Stomach (tissue), 9 donors: ENCODE results near the gene SULT1C4. TPM values are rescaled to one million over a fixed set of nuclear protein-coding genes. Genes with fewer than 3 reads are reported as not detected.

Experiments
- DNase-seq, 2 donors: peaks; one replicate each; pipeline versions ENCODE4 v3.0.0 to v3.0.0-alpha.2; 2013 to 2019
- H3K27ac ChIP-seq, 5 donors: fragments of 200-600 bp in 4 of 5; sonication (generic) in 4 of 5; one replicate each; pipeline ENCODE4 v1.5.1; 2013 to 2019; ENCODE audit warnings: mild to moderate bottlenecking in 1 of 5, moderate library complexity in 1 of 5
- H3K27me3 ChIP-seq, 3 donors: fragments of 200-600 bp; sonication (generic); one replicate each; pipeline ENCODE4 v1.5.1; 2017 to 2019; ENCODE audit warnings: mixed run types in 1 of 3
- H3K36me3 ChIP-seq, 4 donors: fragments of 200-600 bp; sonication (generic); 1 replicate in 3 of 4; 2 replicates in 1 of 4; pipeline ENCODE4 v1.5.1; 2016 to 2019
- H3K4me1 ChIP-seq, 4 donors: fragments of 200-600 bp; sonication (generic); one replicate each; pipeline ENCODE4 v1.5.1; 2016 to 2019
- H3K4me3 ChIP-seq, 4 donors: fragments of 200-600 bp; sonication (generic) in 3 of 4; one replicate each; pipeline ENCODE4 v1.5.1; 2016 to 2019; ENCODE audit warnings: mild to moderate bottlenecking in 1 of 4
- H3K9me3 ChIP-seq, 4 donors: fragments of 200-600 bp; sonication (generic); one replicate each; pipeline ENCODE4 v1.5.1; 2016 to 2019
- CTCF ChIP-seq, 7 experiments: fragments of 450-650 bp in 4 of 7; fragments of 200-600 bp in 3 of 7; sonication (generic) in 3 of 7; IDR thresholded peaks; one replicate each; pipeline ENCODE4 v1.5.1; 2016 to 2019; ENCODE audit warnings: antibody characterized with exemption in 7 of 7, control low read depth in 2 of 7, mild to moderate bottlenecking in 1 of 7
- EP300 ChIP-seq: sonication (generic); formaldehyde crosslinking; IDR thresholded peaks from one replicate; pipeline ENCODE4 v1.6.1; 2017; ENCODE audit warnings: antibody characterized with exemption
- POLR2A ChIP-seq, 4 donors: fragments of 450-650 bp; IDR thresholded peaks; one replicate each; pipeline ENCODE4 v1.6.1; 2016; ENCODE audit warnings: antibody characterized with exemption in 4 of 4, control low read depth in 2 of 4, mild to moderate bottlenecking in 1 of 4, moderate library complexity in 1 of 4
- POLR2AphosphoS5 ChIP-seq, 3 donors: sonication (generic); formaldehyde crosslinking; IDR thresholded peaks; one replicate each; pipeline ENCODE4 v1.6.1; 2016; ENCODE audit warnings: antibody characterized with exemption in 3 of 3
- WGBS, 5 donors: extraction: QIAGEN DNeasy Blood & Tissue Kit in 3 of 5; methylation state at CpG; one replicate each; pipeline versions ENCODE4 v1.1.5 to v1.1.7; 2013 to 2018; 5-methylcytosine and 5-hydroxymethylcytosine counted together
- intact Hi-C: fragments of 100-400 bp; cut with DNase I; formaldehyde crosslinking; loops from one replicate; pipeline ENCODE4 v1.15.1; 2023; ENCODE audit warnings: low total_unique reads
- polyA plus RNA-seq, 3 donors: library from polyadenylated mRNA; stranded (reverse); fragments of 200-250 nt; gene quantifications; one replicate each; pipeline ENCODE4 v1.2.3, GENCODE V29; 2013
- total RNA-seq, 5 donors: library from RNA; depleted of rRNA; stranded (reverse); fragments of >200 nt; gene quantifications; one replicate each; pipeline versions ENCODE4 v1.1.0 to v1.2.3, GENCODE V29; 2014 to 2016
- donor health status: healthy with polysubstance abuse.
- donor health status: Bipolar disorder and iron deficiency.
- donor health status: healthy.

The SULT1C4 gene
- total and polyA plus RNA-seq, 8 donors: 0.62 to 20.7 (median 2.0) TPM; not detected in 3

GRCh38 chr2:108404784-108405397, 27.1 kb downstream of the SULT1C4 start:
- DNase-seq: no peak
- Histone ChIP-seq H3K27me3 (no peaks in the 10 kb centered on the region), H3K4me1 (no peaks in the 10 kb centered on the region), H3K4me3 (no peak overlapping the region), H3K27ac (no peak overlapping the region), H3K36me3 (no peaks in the 10 kb centered on the region), H3K9me3 (peaks cover 3 to 28% (median 20%) of the 10 kb centered on the region in 4 donors)
- TF ChIP-seq EP300 (no peak), CTCF (IDR thresholded peaks at IDR 0.05) (no peak), POLR2AphosphoS5 (IDR thresholded peaks at IDR 0.05) (no peak), POLR2A (IDR thresholded peaks at IDR 0.05) (no peak)
- intact Hi-C loops: no loop called here
- 79 to 87% (median 84%) methylated on average over 4 of the region's 4 CpGs for WGBS, 5 donors

DNA sequence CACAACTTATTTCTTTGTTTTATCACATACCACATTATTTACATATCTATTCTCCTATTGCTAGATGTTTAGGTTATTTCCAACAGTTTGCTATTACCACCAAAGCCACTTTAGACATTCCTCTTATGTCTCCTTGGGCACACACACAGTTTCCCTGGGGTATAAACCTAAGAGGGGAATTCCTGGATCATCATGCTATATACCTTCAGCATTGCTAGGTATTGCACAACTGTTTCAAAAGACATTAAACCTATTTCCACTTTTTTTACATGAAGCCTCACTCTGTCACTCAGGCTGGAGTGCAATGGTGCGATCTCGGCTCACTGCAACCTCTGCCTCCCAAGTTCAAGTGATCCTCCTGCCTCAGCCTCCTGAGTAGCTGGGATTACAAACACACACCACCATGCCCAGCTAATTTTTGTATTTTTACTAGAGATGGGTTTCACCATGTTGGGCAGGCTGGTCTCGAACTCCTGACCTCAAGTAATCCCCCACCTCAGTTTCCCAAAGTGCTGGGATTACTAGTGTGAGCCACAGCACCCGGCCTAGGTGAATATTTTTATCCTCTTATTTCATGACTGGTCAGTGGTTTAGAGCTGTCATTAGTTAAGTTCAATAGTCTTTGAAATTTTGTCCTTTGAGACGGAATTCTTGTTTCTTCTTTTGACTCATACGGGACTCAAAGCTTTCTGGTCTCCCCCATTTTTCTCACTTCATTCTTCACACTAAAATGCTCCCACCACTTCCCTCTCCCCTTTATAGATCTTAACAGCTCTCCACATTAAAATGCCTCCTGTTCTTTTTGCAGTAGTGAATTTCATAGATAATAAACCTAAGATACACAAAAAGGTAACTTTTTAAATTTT, 30.3 kb downstream of the SULT1C4 start:
- H3K9me3 ChIP-seq: peaks cover 0 to 18% (median 8%) of the 10 kb centered on the region in 4 donors
- H3K4me1 ChIP-seq: no peaks in the 10 kb centered on the region
- H3K36me3 ChIP-seq: no peaks in the 10 kb centered on the region
- intact Hi-C loops: no loop called here
- no peak overlapping the region for H3K27ac ChIP-seq
- H3K4me3 ChIP-seq: no peak overlapping the region
- TF ChIP-seq POLR2A (IDR thresholded peaks at IDR 0.05): no peak
- TF ChIP-seq CTCF (IDR thresholded peaks at IDR 0.05): no peak
- TF ChIP-seq EP300: no peak
- no peaks in the 10 kb centered on the region for H3K27me3 ChIP-seq
- no peak for DNase-seq
- 86 to 93% (median 90%) methylated on average over 6 of the region's 6 CpGs for WGBS, 5 donors

- no peak for TF ChIP-seq EP300
- TF ChIP-seq POLR2A (IDR thresholded peaks at IDR 0.05): no peak
- no peak for TF ChIP-seq POLR2AphosphoS5 (IDR thresholded peaks at IDR 0.05)
- TF ChIP-seq CTCF (IDR thresholded peaks at IDR 0.05): no peak
- 69 to 96% (median 87%) methylated on average over 1 of the region's 1 CpG for WGBS, 5 donors
- no peak for DNase-seq
- intact Hi-C loops: no loop called here
- H3K27ac ChIP-seq: no peak overlapping the region
- no peaks in the 10 kb centered on the region for H3K4me1 ChIP-seq
- H3K36me3 ChIP-seq: no peaks in the 10 kb centered on the region
- peaks cover 0 to 10% (median 6%) of the 10 kb centered on the region in 4 donors for H3K9me3 ChIP-seq
- H3K27me3 ChIP-seq: no peaks in the 10 kb centered on the region
- no peak overlapping the region for H3K4me3 ChIP-seq
Observed at GRCh38 chr2:108409768-108410167, 32.0 kb downstream of the SULT1C4 start.

DNA sequence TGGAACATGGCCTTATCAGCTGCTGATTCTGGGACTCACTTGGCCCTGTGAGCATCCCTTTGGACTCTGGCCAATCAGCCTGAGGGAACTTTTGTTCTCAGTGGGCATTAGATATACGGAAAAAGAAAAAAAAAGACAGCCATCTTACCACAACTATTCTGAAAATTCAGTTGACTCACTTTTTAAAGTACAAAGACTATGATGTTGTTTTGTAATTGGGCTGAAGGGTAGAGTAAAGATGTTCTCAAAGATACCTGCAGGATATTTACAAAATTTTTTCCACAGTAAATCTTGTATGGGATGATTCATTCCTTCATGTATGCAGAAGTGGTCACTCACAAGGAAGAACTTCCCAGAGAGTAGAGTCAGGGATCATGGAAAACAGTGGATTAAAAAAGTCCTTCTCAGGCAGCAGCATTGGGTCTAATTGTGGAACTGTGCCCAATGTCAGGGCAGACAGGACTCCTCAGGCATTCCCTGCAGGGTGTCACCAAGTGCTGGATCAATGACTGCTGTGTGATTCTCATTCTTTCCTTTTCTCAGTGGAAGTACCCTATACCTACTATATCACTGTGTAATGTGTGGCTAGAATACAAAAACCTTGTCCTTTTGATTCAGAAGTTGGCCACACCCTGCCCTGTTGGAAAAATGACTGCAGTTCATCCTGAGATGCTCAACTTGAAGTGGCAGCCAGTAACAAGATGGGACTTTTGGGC, 35.4 kb downstream of the SULT1C4 start:
- intact Hi-C loops: no loop called here
- Histone ChIP-seq H3K4me3 (no peak overlapping the region), H3K9me3 (no peaks in the 10 kb centered on the region), H3K36me3 (no peaks in the 10 kb centered on the region), H3K4me1 (no peaks in the 10 kb centered on the region), H3K27me3 (no peaks in the 10 kb centered on the region), H3K27ac (no peak overlapping the region)
- TF ChIP-seq POLR2A (IDR thresholded peaks at IDR 0.05) (no peak), EP300 (no peak), POLR2AphosphoS5 (IDR thresholded peaks at IDR 0.05) (no peak), CTCF (IDR thresholded peaks at IDR 0.05) (no peak)
- no peak for DNase-seq
- 48 to 67% (median 60%) methylated on average over 1 of the region's 1 CpG for WGBS, 5 donors
